Right lobe of liver (tissue), 4 donors: Measurements from ENCODE around the gene STOX2.

Experiments
- CTCF ChIP-seq, 4 donors: fragments of 200-600 bp in 3 of 4; fragments of 450-650 bp in 1 of 4; IDR thresholded peaks; one replicate each; pipeline versions ENCODE4 v1.5.1 to v1.8.0; 2016 to 2022; ENCODE audit warnings: antibody characterized with exemption in 4 of 4, mild to moderate bottlenecking in 2 of 4
- POLR2A ChIP-seq: fragments of 450-650 bp; IDR thresholded peaks from one replicate; pipeline ENCODE4 v1.6.1; 2017; ENCODE audit warnings: antibody characterized with exemption, mild to moderate bottlenecking
- donor health status: DM: no; HTN: no; CAD: no.
- donor health status: DM: no; HTN: no; CAD: no.
- donor health status: DM: no; HTN: yes; CAD: no.

- TF ChIP-seq CTCF (IDR thresholded peaks at IDR 0.05) (no peak), POLR2A (no peak)
Measured at GRCh38 chr4:184019667-184020623, 114.8 kb downstream of the STOX2 start.
